ENCODE data around the gene NDN.

- TF ChIP-seq CTCF (IDR thresholded peaks at IDR 0.05; ENCODE audit: extremely low read depth in 1 of 2, insufficient read depth in 1 of 2, low read depth in 1 of 2, low read length in 2 of 2) (no peak), EZH2 (IDR thresholded peaks at IDR 0.05; ENCODE audit: borderline replicate concordance, low read depth, low read length, severe bottlenecking) (no peak), FOS (IDR thresholded peaks at IDR 0.05; ENCODE audit: borderline replicate concordance, insufficient read depth, low read length) (no peak), MAX (IDR thresholded peaks at IDR 0.05; ENCODE audit: insufficient read depth, insufficient read length) (no peak), POLR2A (IDR thresholded peaks at IDR 0.05; ENCODE audit: low read depth, low read length) (no peak), POLR2AphosphoS5 (IDR thresholded peaks at IDR 0.05; ENCODE audit: insufficient read depth, low read depth, low read length) (no peak), GATA2 (IDR thresholded peaks at IDR 0.05; ENCODE audit: insufficient read depth, insufficient read length, low read depth, low read length) (no peak)
These were observed 501 bp downstream of the NDN start for GRCh38 chr15:23686466-23687142.

Data from endothelial cell of umbilical vein (primary cell).